PC-9 (cell line): ENCODE measurements around the gene LINC00632. TPM values are rescaled to one million over a fixed set of nuclear protein-coding genes. Genes with fewer than 3 reads are reported as not detected.

Experiments used
- BruUV-seq: library from RNA; stranded (reverse); fragments of 400-500 nt; replicated peaks from 2 replicates; lab custom pipeline; 2021; lab: Mats Ljungman, UMichigan
- CTCF ChIA-PET: fragments of 300-600 bp; sonication (Branson Sonifier 250); formaldehyde crosslinking; loops from one replicate; lab custom pipeline; 2022; ENCODE audit warnings: antibody characterized with exemption; lab: Charles Lee
- POLR2A ChIA-PET: fragments of 300-600 bp; sonication (Branson Sonifier 250); formaldehyde crosslinking; loops from one replicate; lab custom pipeline; 2022; ENCODE audit warnings: antibody characterized with exemption; ENCODE audit not compliant: unreplicated experiment; lab: Charles Lee
- DNase-seq, 2 experiments: peaks; one replicate each; pipeline versions ENCODE4 v3.0.0 to v3.0.0-alpha.2; 2015 to 2022; ENCODE audit warnings: mixed read lengths in 1 of 2
- H2AFZ ChIP-seq: fragments of 200-600 bp; sonication (generic); 2 replicates; pipeline ENCODE4 v1.8.1; 2017; ENCODE audit warnings: antibody characterized with exemption
- H3F3A ChIP-seq: fragments of 200-600 bp; sonication (generic); 2 replicates; pipeline ENCODE4 v1.8.1; 2017; ENCODE audit warnings: antibody characterized with exemption, mild to moderate bottlenecking, low read depth; ENCODE audit not compliant: insufficient read depth
- H3K27ac ChIP-seq: fragments of 200-600 bp; sonication (generic); 2 replicates; pipeline ENCODE4 v1.6.1; 2016; ENCODE audit warnings: mixed run types
- H3K27me3 ChIP-seq: fragments of 200-600 bp; sonication (generic); 2 replicates; pipeline ENCODE4 v1.6.1; 2016; ENCODE audit warnings: low read depth, mixed run types; ENCODE audit not compliant: insufficient read depth
- H3K36me3 ChIP-seq: fragments of 200-600 bp; sonication (generic); 2 replicates; pipeline ENCODE4 v1.6.1; 2016; ENCODE audit warnings: low read depth, mixed run types
- H3K4me1 ChIP-seq: fragments of 200-600 bp; sonication (generic); replicated peaks from 2 replicates; pipeline ENCODE4 v1.6.1; 2016; ENCODE audit warnings: mixed run types; ENCODE audit not compliant: insufficient read depth
- H3K4me2 ChIP-seq: fragments of 200-600 bp; sonication (generic); 2 replicates; pipeline ENCODE4 v1.6.1; 2017; ENCODE audit warnings: mixed run types
- H3K4me3 ChIP-seq: fragments of 200-600 bp; sonication (generic); 2 replicates; pipeline ENCODE4 v1.6.1; 2016; ENCODE audit warnings: mixed run types
- H3K79me2 ChIP-seq: fragments of 200-600 bp; sonication (generic); 2 replicates; pipeline ENCODE4 v1.6.1; 2017; ENCODE audit warnings: low read depth, mixed run types
- H3K9me2 ChIP-seq: fragments of 200-600 bp; sonication (generic); 2 replicates; pipeline ENCODE4 v1.8.1; 2017; ENCODE audit warnings: mild to moderate bottlenecking; ENCODE audit not compliant: insufficient read depth
- H3K9me3 ChIP-seq: fragments of 200-600 bp; sonication (generic); 2 replicates; pipeline ENCODE4 v1.8.1; 2016; ENCODE audit warnings: low read depth; ENCODE audit not compliant: insufficient read depth
- H4K20me1 ChIP-seq: fragments of 200-600 bp; sonication (generic); 2 replicates; pipeline ENCODE4 v1.8.1; 2017; ENCODE audit not compliant: insufficient read depth
- CTCF ChIP-seq: fragments of 200-600 bp; sonication (generic); conservative IDR thresholded peaks from 2 replicates; pipeline ENCODE4 v1.6.1; 2017; ENCODE audit warnings: mixed run types, antibody characterized with exemption, mild to moderate bottlenecking, moderate library complexity
- EZH2 ChIP-seq: fragments of 200-600 bp; sonication (generic); IDR thresholded peaks from 2 replicates; pipeline ENCODE4 v1.8.0; 2017; ENCODE audit warnings: antibody characterized with exemption, low read depth
- intact Hi-C: fragments of 100-400 bp; cut with micrococcal nuclease; formaldehyde crosslinking; loops from one replicate; pipeline ENCODE4 v1.10.0; 2022; ENCODE audit not compliant: unreplicated experiment
- total RNA-seq: library from RNA; stranded (reverse); gene quantifications from 2 replicates; pipeline ENCODE4 v1.2.3, GENCODE V29; 2021

Gene LINC00632
- total RNA-seq, 1 experiment from 2014 or later, result 0.46 TPM

- intact Hi-C loops, result no loop called here
- no peaks in the 10 kb centered on the region; the same call in 1 of the 2 replicates for H4K20me1 ChIP-seq
- TF ChIP-seq CTCF, result no peak
- no peak for TF ChIP-seq EZH2
- POLR2A ChIA-PET, result no interaction called here
- no TSS peak for BruUV-seq
- H3K27ac ChIP-seq, result no peak overlapping the region
- no peaks in the 10 kb centered on the region for H3K9me2 ChIP-seq
- H3K4me3 ChIP-seq, result no peak overlapping the region
- H2AFZ ChIP-seq, result no peak overlapping the region
- CTCF ChIA-PET, result no interaction called here
- no peaks in the 10 kb centered on the region for H3K36me3 ChIP-seq
- H3K9me3 ChIP-seq, result no peaks in the 10 kb centered on the region
- no peaks in the 10 kb centered on the region for H3K79me2 ChIP-seq
- H3K4me1 ChIP-seq, result no peaks in the 10 kb centered on the region
- no peak for DNase-seq
- H3F3A ChIP-seq, result no peaks in the 10 kb centered on the region
- H3K27me3 ChIP-seq, result peaks cover 28% of the 10 kb centered on the region
- no peak overlapping the region for H3K4me2 ChIP-seq
Measured at GRCh38 chrX:140724736-140725135, 15.2 kb downstream of the LINC00632 start.

DNA sequence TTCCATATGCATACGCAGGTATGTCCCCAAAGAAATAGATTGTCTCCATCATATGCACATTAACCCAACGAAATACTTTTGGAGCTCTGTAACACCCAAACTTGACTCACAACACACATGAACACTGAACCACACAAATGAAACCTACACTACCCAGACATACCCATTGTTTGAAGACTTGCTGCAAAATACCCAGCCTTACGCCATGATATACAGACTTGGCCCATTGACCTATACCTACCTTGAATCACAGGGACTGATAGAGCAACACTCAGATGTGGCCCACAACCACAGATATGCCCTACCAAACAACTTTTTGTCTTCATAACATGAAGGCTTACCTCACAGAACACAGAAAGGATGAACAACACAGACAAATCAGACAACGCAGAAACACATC lies 15.9 kb downstream of the LINC00632 start:
- no peak overlapping the region for H3K4me3 ChIP-seq
- no TSS peak for BruUV-seq
- ChIA-PET POLR2A (no interaction called here), CTCF (no interaction called here)
- no peaks in the 10 kb centered on the region for H3K9me3 ChIP-seq
- H3K27me3 ChIP-seq, result peaks cover 24% of the 10 kb centered on the region
- no peaks in the 10 kb centered on the region for H3F3A ChIP-seq
- H3K27ac ChIP-seq, result no peak overlapping the region
- DNase-seq, result no peak
- no peak overlapping the region for H2AFZ ChIP-seq
- no peaks in the 10 kb centered on the region for H3K4me1 ChIP-seq
- no peaks in the 10 kb centered on the region for H3K36me3 ChIP-seq
- no peaks in the 10 kb centered on the region for H3K79me2 ChIP-seq
- no peaks in the 10 kb centered on the region; the same call in 1 of the 2 replicates for H4K20me1 ChIP-seq
- TF ChIP-seq EZH2 (no peak), CTCF (no peak)
- intact Hi-C loops, result no loop called here
- no peaks in the 10 kb centered on the region for H3K9me2 ChIP-seq
- H3K4me2 ChIP-seq, result no peak overlapping the region

GRCh38 chrX:140733766-140734342 lies 24.3 kb downstream of the LINC00632 start:
- POLR2A ChIA-PET, result no interaction called here

More at GRCh38 chrX:140733766-140734342, 24.3 kb downstream of the LINC00632 start:
- Histone ChIP-seq H3K36me3 (no peaks in the 10 kb centered on the region), H3K9me3 (no peaks in the 10 kb centered on the region), H3K4me1 (no peaks in the 10 kb centered on the region), H3K27me3 (peaks cover 11% of the 10 kb centered on the region), H3K9me2 (no peaks in the 10 kb centered on the region), H2AFZ (no peak overlapping the region), H3K4me3 (no peak overlapping the region), H3K4me2 (no peak overlapping the region), H3K79me2 (no peaks in the 10 kb centered on the region), H3K27ac (no peak overlapping the region), H3F3A (no peaks in the 10 kb centered on the region), H4K20me1 (no peaks in the 10 kb centered on the region)
- intact Hi-C loops, result loop anchor here (1.0 to 2.0 kb wide), 2 partner anchors 162 to 677 kb away; no protein-coding TSS in a partner anchor
- DNase-seq, result peak in 1 of 2 experiments; percentile 19
- TF ChIP-seq CTCF, result peak; percentile 86
- no peak for TF ChIP-seq EZH2
- CTCF ChIA-PET, result no interaction called here
- BruUV-seq, result no TSS peak
